GM19468 (cell line): ENCODE results near the gene KLHL17.
"Not testable (repeated sequence)": the region's sequence is repeated elsewhere in the genome, so short reads cannot be mapped to it uniquely, and the experiment has no call there.

Experiments used
- ATAC-seq: cut with Tn5 transposase; IDR thresholded peaks from one replicate; pipeline ENCODE4 v1.9.1; 2021; ENCODE audit warnings: mild to moderate bottlenecking, moderate library complexity, moderate number of reproducible peaks; ENCODE audit not compliant: unreplicated experiment; ENCODE audit errors: extremely low read depth

The KLHL17 gene

DNA sequence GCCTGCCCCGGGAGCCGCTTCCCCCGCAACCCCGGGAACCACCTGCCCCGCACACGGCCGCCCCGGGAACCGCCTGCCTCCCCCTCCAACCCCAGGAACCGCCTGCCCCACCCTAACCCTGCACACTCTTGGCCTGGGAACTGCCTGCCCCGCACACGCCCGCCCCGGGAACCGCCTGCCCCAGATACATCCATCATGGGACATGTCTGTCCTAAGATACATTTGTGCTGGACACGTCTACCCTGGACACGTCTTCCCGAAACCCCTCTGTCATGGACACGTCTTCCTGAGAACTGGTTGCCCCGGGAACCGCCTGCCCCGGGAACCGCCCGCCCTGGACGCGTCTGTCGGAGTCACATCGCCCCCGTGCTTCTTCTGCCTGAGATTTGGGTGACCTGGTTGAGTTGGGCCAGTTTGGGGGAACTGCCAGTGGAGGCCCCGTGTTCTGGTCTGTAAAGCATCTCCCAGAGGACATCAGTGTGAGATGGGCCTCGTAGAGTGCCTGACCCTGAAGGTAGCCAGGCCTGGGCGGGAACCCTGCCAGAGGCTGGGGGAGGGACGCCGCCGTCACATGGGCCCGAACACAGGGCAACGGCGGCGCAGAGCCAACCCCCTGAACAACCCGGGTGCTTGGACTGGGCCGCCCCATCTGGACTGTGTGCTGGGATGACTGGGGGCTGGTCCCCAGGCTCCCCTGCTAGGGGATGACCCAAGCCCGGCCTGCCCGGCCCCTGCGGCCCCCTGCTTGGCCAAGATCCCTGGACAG lies 17.9 kb downstream of the KLHL17 start:
- ATAC-seq = no peak

DNA sequence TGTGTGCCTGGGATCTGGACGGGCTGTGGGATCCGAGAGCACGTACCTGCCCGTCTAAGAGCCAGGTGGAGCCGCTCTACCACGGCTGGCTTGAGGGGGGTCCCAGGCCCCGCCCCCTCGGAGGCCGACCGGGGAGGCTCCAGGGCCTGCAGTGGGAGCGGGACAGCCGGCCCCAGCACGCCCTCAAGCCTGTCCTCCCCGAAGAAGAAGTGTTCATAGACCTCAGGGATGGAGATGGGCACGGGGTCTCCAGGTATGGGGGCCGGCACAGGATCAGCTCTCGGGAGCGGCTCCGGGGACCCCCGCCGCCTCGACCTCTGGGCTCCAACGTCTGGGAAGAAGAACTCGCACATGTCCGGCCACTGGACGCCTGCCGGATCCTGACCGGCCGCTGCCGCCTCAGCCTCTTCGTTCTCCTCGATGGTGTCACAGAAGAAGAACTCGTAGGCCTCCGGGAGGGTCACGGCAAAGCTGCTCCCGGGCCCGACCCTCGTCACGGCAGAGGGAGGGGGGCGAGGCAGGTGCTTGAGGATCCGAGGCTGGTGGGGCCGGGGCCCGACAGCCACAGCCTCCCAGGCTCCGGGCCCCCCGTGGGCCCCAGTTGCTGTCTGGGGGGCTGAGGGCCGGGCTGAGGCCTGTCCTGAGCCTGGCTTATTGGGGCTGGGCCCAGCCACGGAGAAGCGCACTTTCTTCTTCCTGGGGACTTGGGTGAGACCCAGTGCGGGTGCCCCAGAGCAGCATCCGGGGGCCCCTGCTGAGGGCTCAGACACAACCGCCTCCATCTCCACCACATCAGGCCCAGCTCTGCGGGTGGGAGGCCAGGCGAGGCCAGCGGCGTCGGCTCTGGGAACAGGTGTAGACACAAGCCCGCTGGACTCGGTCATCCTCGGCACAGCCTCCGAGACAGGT lies 18.7 kb downstream of the KLHL17 start:
- no peak for ATAC-seq

DNA sequence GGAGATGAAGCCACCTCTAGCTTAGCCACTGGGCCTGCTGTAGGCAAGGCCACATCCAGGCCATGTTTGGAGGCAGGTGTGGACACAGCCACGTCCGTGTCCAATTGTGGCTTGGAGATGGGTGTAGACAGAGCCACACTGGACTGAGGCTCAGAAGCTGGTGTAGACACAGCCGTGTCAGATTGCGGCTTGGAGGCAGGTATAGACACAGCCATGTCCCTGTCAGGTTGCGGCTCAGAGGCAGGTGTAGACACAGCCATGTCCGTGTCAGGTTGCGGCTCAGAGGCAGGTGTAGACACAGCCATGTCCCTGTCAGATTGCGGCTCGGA lies 19.3 kb downstream of the KLHL17 start:
- ATAC-seq = no peak

DNA sequence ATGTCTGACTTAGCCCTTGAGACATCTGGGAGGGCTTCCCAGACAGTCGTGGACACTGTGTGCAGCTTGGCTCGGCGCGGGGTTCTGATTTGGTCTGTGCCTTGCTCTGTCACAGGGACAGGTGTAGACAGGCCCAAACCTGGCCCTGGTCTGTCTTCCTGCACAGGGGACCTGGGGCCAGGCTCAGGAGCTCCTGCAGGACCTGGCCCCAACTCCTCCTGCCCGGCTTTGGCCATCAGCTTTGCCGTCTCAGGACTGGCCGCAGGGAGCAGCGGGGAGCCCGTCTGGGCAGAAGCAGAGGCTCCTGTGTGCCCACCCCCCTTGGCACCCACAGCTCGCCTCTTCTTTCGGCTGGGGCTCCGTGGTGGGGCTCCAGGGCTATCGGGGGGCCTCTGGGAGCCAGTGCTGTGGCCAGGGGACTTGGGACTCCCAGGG lies 19.8 kb downstream of the KLHL17 start:
- ATAC-seq = no peak

DNA sequence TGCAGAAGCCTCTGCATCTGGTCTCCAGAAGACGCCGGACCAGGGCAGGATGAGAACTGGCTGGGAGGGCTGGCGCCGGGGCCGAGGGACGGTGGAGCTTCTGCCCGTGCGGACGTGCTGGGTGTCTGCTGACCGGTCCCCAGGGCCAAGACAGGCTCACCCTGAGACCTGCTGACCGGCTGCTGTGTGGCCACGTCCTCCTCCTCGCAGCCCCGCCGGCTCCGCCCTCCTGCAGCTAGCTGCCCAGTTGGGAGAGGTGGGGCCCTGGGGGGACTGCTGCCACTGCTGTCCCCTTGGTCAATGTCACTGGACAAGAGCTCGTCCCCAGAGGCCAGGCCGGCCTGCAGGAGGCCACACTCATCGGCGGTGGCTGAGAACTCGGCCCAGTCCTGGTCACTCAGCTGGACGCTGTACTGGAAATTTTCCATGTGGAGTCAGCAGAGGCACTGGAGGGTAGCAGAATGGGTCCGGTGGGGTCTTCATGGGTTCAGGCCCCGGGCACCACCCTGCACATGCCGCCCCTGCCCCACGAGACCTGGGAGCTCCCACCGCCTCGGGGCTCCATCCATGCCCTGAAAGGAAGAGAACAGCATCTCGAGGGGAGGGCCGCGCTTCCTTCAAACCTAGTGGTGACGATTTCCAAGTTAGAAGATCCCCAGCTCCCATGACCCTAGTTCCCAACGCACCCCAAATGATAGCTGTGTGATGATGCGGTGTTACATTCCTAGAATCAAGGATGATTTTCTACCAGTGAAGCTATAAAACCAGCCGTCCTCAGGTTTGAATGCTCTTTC lies 20.4 kb downstream of the KLHL17 start:
- ATAC-seq = no peak

DNA sequence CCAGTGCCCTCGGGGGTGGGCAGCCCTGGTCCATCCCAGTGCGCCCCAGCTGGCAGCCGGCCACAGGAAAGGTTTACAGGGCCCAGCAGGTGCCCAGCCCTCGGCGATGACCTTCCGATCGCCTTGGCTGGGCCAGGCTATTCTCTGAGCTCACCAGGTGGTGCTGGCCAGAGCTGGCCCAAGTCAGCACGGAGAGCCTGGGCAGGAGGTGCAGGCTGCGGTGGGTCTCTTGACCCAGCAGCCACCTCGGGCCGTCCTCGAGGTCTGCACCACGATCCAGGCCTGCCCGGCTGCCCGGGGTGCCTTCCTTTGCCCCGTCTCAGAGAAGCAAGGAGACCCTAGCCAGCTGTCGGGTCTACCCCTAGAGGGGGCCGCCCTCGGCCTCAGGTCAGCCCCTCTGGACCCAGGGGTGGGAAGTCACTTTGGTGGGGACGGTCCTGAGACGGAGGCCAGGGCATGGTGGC lies 21.1 kb downstream of the KLHL17 start:
- ATAC-seq = no peak

DNA sequence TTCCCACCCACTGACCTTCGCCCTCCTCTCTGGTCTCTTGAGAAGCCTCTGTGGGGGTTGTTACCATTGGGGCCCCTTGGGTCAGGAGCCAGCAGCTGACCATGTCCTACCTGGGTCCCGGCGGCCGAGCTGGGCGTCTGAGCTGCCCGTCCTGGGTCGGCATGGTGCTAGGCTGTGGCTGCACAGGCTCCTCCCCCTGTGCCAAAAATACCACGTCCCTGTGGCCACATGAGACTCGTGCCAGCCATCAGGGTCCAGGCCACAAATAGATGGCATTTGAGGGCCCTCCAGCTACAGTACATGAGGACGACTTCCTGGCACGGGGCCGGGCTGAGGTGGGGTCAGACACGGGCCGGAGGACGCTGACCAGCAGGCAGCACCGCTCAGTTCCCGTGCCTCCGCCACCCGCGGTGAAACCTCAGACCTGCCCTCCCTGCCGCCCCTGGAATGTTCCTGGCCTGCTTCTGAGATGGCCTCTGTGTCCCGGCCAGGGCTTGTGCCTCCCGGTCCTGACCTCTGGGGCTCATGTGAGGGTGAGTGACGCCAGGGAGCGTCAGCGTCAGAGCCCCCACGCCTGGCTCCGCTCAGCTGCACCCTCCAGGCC lies 21.7 kb downstream of the KLHL17 start, which contains the start of gene PERM1:
Gene PERM1 (minus strand): TSS at position 139 of the 604 bp plus-strand sequence. CDS start 1,064 bp downstream, outside the sequence.
- ATAC-seq = no peak

DNA sequence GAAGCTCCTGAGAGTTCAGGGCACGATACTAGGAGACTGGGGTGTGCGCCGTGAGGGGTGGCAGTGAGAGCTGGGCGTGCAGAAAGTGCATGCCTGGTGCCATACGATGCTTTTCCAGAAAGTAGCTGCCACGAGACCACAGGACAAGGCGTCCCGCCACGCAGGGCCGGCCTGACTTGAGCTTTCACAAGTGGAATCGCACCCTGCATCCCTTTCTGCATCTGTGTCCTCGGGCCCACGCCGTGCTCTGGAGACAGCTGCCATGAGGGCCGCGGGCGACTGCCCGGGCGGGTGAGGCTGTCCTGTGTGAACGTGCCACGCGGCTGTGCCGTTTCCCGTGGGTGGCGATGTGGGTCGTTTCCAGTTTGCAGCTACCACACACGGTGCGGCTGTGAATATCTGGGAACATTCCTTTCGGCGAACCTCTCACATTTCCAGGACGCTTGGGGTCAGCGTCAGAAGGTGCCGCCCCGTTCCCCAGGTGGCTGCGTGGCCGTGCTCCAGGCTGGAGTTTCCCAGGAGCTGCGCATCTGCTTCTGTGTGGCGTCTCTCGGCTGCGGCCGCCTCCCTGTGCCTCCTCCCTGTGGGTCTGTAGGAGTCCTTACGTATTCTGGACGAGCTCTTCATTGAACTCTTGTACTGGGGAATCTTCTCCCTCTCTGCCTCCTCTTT lies 22.5 kb downstream of the KLHL17 start:
- no peak for ATAC-seq

DNA sequence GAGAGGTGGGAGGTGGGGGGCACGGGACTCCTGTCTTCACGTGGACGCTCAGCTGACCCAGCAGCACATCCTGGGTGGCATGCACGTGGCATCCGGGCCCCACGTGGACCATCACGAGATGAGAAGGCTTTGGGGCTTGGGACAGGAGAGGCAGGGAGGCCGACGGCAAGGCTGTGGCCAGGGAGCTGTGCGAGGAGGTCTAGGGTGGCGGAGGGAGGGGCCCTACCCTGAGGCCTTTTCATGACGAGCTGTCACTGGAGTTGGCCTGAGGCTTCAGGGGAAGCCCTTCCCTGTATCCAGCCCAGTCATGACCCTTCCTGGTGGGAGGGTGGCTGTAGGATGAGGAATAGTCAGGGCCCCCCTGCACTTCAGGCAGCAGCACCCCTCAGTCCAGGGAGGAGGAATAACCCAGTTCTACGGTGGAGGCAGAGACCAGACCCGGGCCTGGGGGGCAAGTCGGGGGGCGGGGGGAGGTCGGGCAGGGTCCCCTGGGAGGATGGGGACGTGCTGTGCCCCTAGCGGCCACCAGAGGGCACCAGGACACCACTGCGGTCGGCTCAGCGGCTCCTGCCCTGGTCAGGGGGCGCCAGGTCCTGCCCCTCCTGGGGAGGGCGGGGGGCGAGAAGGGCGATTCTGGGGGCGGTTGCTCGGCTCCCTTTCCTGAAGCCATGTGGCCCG lies 23.6 kb downstream of the KLHL17 start:
- ATAC-seq = no peak

DNA sequence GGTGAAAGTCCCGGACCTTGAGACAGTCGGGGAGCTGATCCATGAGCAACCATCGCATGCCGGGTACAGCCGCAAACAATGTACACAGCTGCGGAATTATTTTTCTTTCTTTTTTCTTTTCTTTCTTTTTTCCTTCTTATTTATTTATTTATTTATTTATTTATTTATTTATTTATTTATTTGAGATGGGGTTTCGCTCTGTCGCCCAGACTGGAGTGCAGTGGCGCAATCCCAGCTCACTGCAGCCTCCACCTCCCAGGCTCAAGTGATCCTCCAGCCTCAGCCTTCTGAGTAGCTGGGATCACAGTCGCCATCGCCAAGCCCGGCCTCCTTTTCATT lies 24.1 kb downstream of the KLHL17 start:
- ATAC-seq = no peak

DNA sequence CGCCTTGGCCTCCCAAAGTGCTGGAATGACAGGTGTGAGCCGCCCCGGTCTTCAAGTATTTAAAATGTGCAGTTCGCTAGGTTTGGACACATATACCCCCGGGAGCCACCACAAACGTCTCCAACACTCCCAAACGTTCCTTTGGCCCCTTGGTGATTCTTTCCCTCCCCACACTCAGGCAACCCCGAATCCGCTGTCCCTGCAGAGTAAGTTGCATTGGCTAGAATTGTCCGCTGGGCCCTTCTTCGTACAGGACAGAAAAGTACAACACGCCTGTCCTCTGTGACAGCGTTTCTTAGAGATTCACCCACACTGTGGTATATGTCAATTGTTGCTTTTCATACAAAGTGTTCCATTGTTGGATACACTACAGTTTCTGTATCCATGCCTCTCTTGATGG lies 24.7 kb downstream of the KLHL17 start:
- no peak for ATAC-seq

DNA sequence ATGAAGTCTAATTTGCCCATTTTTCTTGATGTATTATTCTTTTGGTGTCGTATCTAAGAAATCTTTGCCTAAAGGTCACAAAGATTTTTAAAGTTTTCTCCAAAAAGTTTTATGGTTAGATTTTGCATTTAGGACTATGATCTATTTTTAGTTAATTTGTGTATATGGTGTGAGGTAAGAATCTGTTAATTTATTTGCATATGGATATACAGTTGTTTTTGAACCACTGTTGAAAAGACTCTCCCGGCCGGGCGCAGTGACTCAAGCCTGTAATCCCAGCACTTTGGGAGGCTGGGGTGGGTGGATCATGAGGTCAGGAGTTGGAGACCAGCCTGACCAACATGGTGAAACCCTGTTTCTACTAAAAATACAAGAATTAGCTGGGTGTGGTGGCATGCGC lies 27.7 kb downstream of the KLHL17 start:
- ATAC-seq = not testable (repeated sequence)

DNA sequence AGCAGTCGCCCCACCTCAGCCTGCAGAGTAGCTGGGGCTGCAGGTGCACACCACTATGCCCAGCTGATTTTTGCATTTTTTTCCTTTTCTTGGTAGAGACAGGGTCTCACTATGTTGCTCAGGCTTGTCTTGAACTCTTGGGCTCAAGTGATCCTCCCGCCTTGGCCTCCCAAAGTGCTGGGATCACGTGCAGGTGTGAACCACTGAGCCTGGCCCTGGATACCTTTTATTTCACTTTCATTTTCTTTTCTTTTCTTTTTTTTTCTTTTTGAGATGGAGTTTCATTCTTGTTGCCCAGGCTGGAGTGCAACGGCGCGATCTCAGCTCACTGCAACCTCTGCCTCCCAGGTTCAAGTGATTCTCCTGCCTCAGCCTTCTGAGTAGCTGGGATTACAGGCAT lies 30.9 kb downstream of the KLHL17 start:
- not testable (repeated sequence) for ATAC-seq

DNA sequence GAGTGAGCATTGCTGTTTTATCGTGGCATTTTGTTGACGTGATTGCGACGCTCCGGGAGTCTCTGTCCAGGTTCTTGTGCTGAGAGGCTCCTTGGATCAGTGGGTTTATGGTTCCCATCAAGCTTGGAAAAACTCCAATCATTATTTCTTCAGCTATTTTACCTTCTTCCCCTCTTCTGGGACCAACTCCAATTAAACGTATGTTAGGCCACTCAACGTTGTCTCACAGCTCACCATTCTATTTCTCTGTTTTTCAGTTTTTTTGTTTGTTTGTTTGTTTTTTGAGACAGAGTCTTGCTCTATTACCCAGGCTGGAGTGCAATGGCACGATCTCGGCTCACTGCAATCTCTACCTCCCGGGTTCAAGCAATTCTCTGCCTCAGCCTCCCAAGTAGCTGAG lies 31.5 kb downstream of the KLHL17 start:
- ATAC-seq = no peak

DNA sequence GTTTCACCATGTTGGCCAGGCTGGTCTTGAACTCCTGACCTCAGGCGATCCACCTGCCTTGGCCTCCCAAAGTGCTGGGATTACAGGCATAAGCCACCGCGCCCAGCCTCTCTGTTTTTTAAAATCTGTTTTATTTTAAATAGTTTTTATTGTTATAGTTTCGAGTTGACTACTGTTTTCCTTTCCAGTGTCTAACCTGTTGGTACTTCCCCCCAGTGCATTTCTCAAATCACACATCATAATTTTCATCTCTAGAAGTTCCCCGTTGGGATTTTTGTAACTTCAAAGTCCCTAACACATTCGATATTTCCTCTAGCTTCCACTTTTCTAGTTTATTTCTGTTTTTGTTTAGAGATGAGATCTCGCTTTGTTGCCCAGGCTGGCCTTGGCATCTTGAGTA lies 32.0 kb downstream of the KLHL17 start:
- ATAC-seq = no peak

DNA sequence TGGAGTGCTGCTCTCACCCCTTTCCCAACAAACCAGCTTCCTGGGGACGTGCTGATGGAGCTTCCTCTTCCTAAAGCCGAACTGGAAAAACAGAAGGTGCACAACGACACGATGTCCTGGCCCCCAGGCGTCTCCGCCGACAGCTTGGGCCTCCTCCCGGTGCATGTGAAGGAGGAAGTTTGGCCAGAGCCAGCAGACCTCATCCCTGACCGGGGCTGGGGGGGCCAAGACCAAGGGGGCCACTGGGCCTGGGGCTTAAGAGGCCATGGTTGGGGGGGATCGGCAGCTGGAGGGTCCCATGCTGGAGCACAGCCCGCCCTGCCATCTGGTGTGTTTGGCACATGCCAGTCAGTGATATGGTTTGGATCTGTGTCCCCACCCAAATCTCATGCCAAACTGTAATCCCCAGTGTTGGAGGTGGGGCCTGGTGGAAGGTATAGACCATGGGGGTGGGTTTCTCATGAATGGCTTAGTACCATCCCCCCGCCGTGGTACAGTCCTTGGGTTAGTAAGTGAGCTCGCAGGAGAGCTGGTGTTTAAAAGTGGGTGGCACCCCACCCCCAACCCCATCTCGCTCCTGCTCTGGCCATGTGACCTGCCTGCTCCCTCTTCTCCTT lies 33.1 kb downstream of the KLHL17 start:
- no peak for ATAC-seq

DNA sequence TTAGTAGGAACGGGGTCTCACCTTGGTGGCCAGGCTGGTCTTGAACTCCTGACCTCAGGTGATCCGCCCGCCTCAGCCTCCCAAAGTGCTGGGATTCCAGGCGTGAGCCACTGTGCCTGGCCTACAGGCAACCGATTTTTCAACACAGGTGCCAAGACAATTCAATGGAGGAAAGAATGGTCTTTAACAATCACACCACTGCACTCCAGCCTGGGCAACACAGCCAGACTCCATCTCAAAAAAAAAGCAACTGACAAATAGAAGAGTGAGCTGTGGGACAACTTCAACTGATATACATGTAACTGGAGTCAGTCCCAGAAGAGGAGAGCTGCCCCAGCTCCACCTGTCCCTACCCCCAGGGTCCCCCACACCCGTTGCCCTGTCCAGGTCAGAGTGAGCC lies 34.2 kb downstream of the KLHL17 start:
- ATAC-seq = not testable (repeated sequence)
